ENCODE data around the gene RNU4-1. TPM values are rescaled to one million over a fixed set of nuclear protein-coding genes. Genes with fewer than 3 reads are reported as not detected.

RNU4-1 gene
- total and polyA plus RNA-seq, 10 of the 15 experiments (the other 5 are each of a cell fraction or from before 2014, with no cell fraction given), result under 0.01 to 15,332 (median 7.1) TPM; not detected in 3

DNA sequence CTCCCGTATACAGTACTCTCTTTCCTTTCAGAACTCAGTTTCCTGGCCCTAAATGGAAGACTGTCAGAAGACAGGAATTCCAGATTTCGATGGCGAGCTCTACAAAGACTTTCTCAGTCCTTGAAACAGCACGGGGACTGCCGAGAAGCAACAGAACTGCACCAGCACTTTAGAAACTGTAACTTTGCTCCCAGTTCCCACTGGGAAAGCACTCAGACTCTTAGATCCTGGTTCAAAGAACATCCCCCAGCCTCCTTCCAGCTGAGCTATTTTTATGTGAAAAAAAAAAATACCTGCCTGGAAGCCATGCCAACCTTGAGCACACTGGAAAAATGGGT, 29.3 kb downstream of the RNU4-1 start (continued):
- TF ChIP-seq SIX5 (IDR thresholded peaks at IDR 0.05; ENCODE audit: low read depth, low read length, severe bottlenecking) (no peak), ZNF274 (IDR thresholded peaks at IDR 0.05; ENCODE audit: insufficient read depth, insufficient read length) (no peak)

DNA sequence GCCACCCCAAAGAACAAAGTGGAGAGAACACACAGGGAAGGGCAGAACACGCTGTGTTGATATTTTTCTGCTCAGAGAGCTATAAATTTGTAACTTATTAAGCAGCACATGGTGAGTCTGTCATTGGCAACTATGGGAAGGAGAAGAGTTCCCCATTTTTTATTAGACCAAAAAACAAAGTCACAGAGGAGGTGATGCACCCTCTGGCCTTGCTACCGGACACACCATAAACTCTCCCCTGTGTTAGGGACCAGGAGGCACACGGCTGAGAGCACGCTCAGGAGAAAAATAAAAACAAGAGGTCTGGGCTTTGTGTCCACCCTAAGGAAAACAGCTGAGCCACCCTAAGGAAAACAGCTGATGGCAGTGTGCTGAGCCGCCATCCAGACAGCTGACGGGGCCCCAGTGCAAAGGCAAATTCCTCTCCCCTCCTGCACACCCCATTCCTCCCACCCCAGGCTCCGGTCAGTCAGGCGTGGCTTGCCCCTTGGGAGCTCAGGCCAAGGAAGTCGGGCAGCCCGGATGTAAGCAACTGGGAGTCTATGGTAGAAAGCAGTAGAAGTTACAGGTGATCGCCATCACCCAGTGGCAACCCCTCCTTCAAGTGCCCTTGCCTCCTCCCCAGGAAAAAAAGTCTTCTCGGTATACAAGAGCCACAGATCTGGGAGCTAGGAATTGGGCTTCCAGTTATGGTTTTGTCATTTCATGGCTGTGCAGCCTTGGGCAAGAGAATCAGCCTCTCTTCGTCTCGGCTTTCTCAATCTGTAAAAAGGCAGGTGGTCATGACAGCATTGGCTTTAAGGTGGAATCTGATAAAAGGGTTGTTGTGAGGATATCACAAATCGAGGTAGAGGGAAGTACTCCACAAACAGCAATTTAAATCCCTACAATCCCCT, 29.9 kb downstream of the RNU4-1 start:
- Histone ChIP-seq H3K27ac (ENCODE audit: control insufficient read depth, insufficient read depth) (no peak overlapping the region), H4K20me1 (ENCODE audit: control insufficient read depth, insufficient read depth) (no peaks in the 10 kb centered on the region), H3K4me3 (no peak overlapping the region), H3K9me3 (replicated peaks; ENCODE audit: control insufficient read depth, insufficient read depth, low read length) (no peaks in the 10 kb centered on the region), H3K79me2 (ENCODE audit: control insufficient read depth, insufficient read depth, low read length) (no peaks in the 10 kb centered on the region), H3K4me2 (ENCODE audit: control insufficient read depth, insufficient read depth) (no peak overlapping the region), H2AFZ (ENCODE audit: control insufficient read depth, low read depth, low read length) (no peak overlapping the region), H3K27me3 (replicated peaks in 1 of 2; ENCODE audit: control insufficient read depth in 2 of 2, insufficient read depth in 2 of 2, low read length in 1 of 2) (peaks cover 1 to 4% of the 10 kb centered on the region in 2 experiments; a peak in 3 of 4 replicates), H3K36me3 (ENCODE audit: control insufficient read depth in 2 of 2, insufficient read depth in 2 of 2, low read length in 1 of 2) (no peaks in the 10 kb centered on the region), H3K9ac (ENCODE audit: control insufficient read depth, insufficient read depth, low read length) (no peak overlapping the region), H3K4me1 (ENCODE audit: control insufficient read depth, insufficient read depth, low read length) (0 out of 2 replicates have a peak, but pooled peaks cover 3% of the 10 kb centered on the region)
- BruUV-seq (replicated peaks), result TSS peak; percentile 54
- RAD21 ChIA-PET (ENCODE audit: unreplicated experiment), result interaction anchor here (0.6 to 4.1 kb wide), 8 partner anchors 10 to 1312 kb away, joined by 3 to 37 read pairs (median 6); partner anchors contain the start of gene RPLP0
- ATAC-seq, result no peak
- intact Hi-C loops (cut with micrococcal nuclease; ENCODE audit: unreplicated experiment) (loop anchor here (10.0 kb wide), 1 partner anchor 148 kb away; the partner anchor contains the start of gene RAB35), in situ Hi-C loops (cut with MboI) (no loop called here)
- DNase-seq (ENCODE audit: low read depth, low spot score), result no peak
- POLR2A ChIA-PET, result interaction anchor here (0.6 to 2.2 kb wide), 5 partner anchors 10 to 151 kb away, joined by 3 to 13 read pairs (median 6); no protein-coding TSS in a partner anchor
- WGBS (ENCODE audit: insufficient coverage, insufficient replicate concordance, low lambda C conversion rate, missing lambda C conversion rate), result 75% methylated on average over 15 of the region's 15 CpGs
- no peak for FAIRE-seq
- SMC1A ChIA-PET (ENCODE audit: uncharacterized antibody, unreplicated experiment), result interaction anchor here (0.7 to 7.8 kb wide), 5 partner anchors 10 to 34 kb away, joined by 3 to 152 read pairs (median 3); no protein-coding TSS in a partner anchor
- TF ChIP-seq SMARCA5 (IDR thresholded peaks at IDR 0.05), result no peak
- TF ChIP-seq EP300 (IDR thresholded peaks at IDR 0.05; ENCODE audit: borderline replicate concordance in 1 of 2, control insufficient read depth in 1 of 2, low read depth in 2 of 2, low read length in 2 of 2), result no peak
- TF ChIP-seq, protein P1, sequence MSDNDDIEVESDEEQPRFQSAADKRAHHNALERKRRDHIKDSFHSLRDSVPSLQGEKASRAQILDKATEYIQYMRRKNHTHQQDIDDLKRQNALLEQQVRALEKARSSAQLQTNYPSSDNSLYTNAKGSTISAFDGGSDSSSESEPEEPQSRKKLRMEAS (IDR thresholded peaks at IDR 0.05; ENCODE audit: low read depth, low read length), result no peak
- no peak for TF ChIP-seq LARP7 (IDR thresholded peaks at IDR 0.05)
- CTCF ChIA-PET, result interaction anchor here (1.1 to 9.8 kb wide), 7 partner anchors 14 to 67 kb away, joined by 3 to 287 read pairs (median 6); partner anchors contain the start of gene RPLP0

Measured in GM12878 (cell line).